Activated naive CD8-positive, alpha-beta T cell treated with anti-CD3 and anti-CD28 coated beads for 36 hours (primary cell): ENCODE results near the gene ESX1. TPM values are rescaled to one million over a fixed set of nuclear protein-coding genes. Genes with fewer than 3 reads are reported as not detected.
A peak's percentile ranks its signal among the peaks of the same experiment; 100 is the strongest.
"Not testable (repeated sequence)": the region's sequence is repeated elsewhere in the genome, so short reads cannot be mapped to it uniquely, and the experiment has no call there.

Source experiments
- DNase-seq: peaks from one replicate; pipeline ENCODE4 v3.0.0; 2021
- H3K27ac Mint-ChIP-seq: one replicate; pipeline ENCODE4 v1.8.0; 2022; ENCODE audit warnings: mild to moderate bottlenecking, moderate library complexity, mixed read lengths
- H3K27me3 Mint-ChIP-seq: one replicate; pipeline ENCODE4 v1.8.0; 2022; ENCODE audit warnings: mild to moderate bottlenecking, mixed read lengths
- H3K36me3 Mint-ChIP-seq: one replicate; pipeline ENCODE4 v1.8.0; 2021; ENCODE audit warnings: mild to moderate bottlenecking, mixed read lengths
- H3K4me1 Mint-ChIP-seq: one replicate; pipeline ENCODE4 v1.8.0; 2021; ENCODE audit warnings: mixed read lengths
- H3K4me3 Mint-ChIP-seq: one replicate; pipeline ENCODE4 v1.8.0; 2022; ENCODE audit warnings: mild to moderate bottlenecking, moderate library complexity, mixed read lengths
- H3K9me3 Mint-ChIP-seq: one replicate; pipeline ENCODE4 v1.8.0; 2022; ENCODE audit warnings: mixed read lengths
- total RNA-seq, 2 experiments: library from RNA; stranded (reverse); gene quantifications; one replicate each; pipeline ENCODE4 v1.2.3, GENCODE V29; 2021

Gene ESX1
- not detected for total RNA-seq

DNA sequence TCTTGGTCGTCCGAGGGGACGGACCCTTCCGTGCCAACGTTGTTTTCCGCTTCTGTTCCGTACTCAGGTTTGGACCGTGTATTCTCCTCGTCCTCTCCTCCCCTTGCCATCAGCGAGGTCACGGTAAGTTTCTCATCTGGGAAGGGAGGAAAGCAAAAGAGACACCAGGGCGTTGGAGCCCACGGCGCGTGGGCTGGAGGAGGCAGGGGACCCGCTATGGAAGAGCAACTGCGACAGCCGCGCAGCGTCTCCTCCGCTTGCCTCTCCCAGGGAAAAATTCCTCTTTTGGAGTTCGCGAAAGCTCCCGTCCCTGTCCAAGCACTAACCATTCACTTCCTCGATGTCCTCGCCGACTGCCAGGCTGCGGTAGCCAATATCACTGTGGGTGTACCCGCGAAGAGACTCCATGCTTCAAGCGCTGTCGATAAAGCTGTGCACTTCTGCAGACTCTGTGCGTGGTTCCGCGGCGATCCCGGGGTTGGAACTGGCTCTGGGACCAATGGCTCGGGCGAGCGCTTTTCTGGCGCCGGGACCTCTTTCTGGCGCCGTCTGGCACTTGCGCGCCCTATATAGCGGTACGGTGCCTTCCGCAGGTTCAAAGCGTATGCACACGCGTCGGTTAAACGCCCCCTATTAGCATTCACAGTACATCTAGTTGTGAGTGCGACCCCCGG, at the start of gene ESX1:
ESX1 (minus strand) TSS at position 492 of the 674 bp plus-strand sequence; CDS start at position 408, 84 bp downstream.
- no peak within 1 kb of the TSS for H3K27ac Mint-ChIP-seq
- no peaks in the 10 kb centered on the region for H3K4me1 Mint-ChIP-seq
- H3K27me3 Mint-ChIP-seq: peaks cover 56% of the 10 kb centered on the region
- no peaks in the 10 kb centered on the region for H3K9me3 Mint-ChIP-seq
- peak within 1 kb of the TSS; percentile 72 for H3K4me3 Mint-ChIP-seq
- DNase-seq: no peak
- no peaks in the 10 kb centered on the region for H3K36me3 Mint-ChIP-seq

DNA sequence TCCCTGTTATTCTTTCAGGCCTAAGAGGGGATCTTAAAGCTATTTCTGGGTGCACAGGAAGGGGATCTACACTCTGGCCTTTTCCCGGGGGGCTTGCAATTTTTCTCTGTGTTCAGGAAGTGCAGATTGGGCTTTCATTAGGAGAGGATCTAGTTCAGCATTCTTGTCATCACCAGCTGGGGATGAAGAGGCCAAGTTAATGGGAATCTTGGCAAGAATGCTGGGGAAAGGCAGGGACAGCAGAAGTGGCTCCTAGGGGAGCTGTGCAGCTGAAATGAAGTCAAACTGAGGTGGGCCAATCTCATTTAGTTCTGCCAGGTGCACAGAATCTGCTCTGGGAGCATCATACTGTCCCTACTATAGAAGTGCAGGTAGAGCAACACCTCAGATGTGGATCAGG, 40.9 kb upstream of the ESX1 start:
- Mint-ChIP-seq H3K36me3 (no peaks in the 10 kb centered on the region), H3K27ac (no peak overlapping the region), H3K9me3 (no peaks in the 10 kb centered on the region), H3K27me3 (no peaks in the 10 kb centered on the region), H3K4me1 (no peaks in the 10 kb centered on the region), H3K4me3 (no peak overlapping the region)
- no peak for DNase-seq

DNA sequence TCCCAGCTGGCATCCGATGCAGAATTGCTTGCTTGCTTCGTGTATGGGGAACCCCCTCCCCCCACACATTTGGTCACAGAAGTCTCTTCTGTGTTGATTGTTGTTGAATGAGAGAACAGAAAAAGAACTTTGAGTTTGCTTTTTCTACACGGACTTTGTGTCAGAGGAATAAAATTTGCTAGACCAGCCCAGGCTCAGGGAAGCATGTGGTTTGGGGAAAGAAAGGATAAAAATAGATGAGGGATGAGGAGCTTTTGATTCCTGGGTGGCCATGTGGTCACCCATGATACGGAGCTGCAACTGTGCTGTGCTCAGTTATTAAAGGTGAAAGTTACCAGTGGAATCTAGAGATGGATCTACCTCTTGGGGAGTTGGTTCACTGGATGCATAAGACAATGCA, 34.2 kb upstream of the ESX1 start:
- no peak overlapping the region for H3K4me3 Mint-ChIP-seq
- no peaks in the 10 kb centered on the region for H3K4me1 Mint-ChIP-seq
- no peak overlapping the region for H3K27ac Mint-ChIP-seq
- DNase-seq: no peak
- no peaks in the 10 kb centered on the region for H3K27me3 Mint-ChIP-seq
- H3K36me3 Mint-ChIP-seq: no peaks in the 10 kb centered on the region
- no peaks in the 10 kb centered on the region for H3K9me3 Mint-ChIP-seq

DNA sequence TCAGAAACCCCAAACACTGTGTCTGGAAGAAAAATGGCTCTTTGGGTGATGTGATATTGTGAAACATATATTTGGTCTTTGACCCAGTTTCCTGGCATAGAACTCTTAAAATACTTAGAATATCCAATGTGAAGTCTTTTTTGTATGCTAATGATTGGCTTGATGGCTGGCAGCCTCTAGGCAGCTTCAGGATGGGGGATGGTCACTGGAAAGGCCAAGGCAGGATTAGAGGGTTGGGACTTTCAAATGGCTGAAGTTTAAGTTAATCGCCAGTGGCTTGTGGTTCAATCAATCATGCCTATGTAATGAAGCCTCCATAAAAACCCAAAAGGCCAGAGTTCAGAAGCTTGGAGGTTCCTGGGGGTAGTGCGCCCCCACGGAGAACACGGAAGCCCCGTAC, 33.5 kb upstream of the ESX1 start:
- no peak for DNase-seq
- Mint-ChIP-seq H3K36me3 (no peaks in the 10 kb centered on the region), H3K9me3 (no peaks in the 10 kb centered on the region), H3K4me1 (no peaks in the 10 kb centered on the region), H3K4me3 (no peak overlapping the region), H3K27ac (no peak overlapping the region), H3K27me3 (no peaks in the 10 kb centered on the region)

DNA sequence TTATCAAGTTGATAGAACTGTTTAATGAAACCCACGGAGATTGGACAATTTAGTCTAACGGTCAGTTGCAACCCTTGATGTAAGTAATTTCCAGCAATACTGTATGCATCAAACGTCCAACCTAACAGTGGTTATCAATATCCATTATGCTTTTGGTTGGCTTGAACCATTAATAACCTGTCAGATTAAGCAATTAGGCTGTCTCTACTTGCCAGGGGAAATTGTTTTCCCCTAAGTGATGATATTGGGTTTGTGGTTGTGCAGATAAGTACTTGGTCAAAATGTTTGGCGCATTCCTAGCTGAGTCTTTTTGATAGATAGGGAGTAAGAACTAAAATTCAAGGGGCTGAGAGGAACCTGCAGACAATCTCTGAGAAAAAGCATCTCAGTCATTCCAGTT, 30.5 kb upstream of the ESX1 start:
- Mint-ChIP-seq H3K36me3 (no peaks in the 10 kb centered on the region), H3K27me3 (peaks cover 11% of the 10 kb centered on the region), H3K9me3 (no peaks in the 10 kb centered on the region), H3K4me3 (no peak overlapping the region), H3K4me1 (no peaks in the 10 kb centered on the region), H3K27ac (no peak overlapping the region)
- no peak for DNase-seq

DNA sequence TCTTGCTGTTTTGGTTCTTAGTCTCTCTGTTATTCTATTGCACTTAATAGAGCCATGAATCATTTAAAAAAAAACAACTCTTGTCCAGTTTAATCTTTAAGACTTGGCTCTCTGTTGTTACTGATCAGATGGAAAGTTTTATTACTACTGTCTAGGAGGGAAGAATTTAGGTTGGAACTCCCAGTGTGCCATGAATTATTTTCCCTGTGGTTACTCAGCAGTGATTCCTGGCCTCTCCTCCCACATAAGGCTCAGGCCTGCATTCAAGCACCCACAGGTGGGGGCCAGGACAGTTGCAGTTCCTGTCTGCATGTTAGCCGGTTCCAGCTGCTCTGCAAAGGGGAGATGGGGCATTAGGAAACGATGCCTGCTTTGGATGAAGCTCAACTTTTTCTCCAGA, 29.8 kb upstream of the ESX1 start:
- DNase-seq: no peak
- no peaks in the 10 kb centered on the region for H3K4me1 Mint-ChIP-seq
- H3K9me3 Mint-ChIP-seq: no peaks in the 10 kb centered on the region
- peaks cover 11% of the 10 kb centered on the region for H3K27me3 Mint-ChIP-seq
- no peaks in the 10 kb centered on the region for H3K36me3 Mint-ChIP-seq
- no peak overlapping the region for H3K4me3 Mint-ChIP-seq
- no peak overlapping the region for H3K27ac Mint-ChIP-seq

DNA sequence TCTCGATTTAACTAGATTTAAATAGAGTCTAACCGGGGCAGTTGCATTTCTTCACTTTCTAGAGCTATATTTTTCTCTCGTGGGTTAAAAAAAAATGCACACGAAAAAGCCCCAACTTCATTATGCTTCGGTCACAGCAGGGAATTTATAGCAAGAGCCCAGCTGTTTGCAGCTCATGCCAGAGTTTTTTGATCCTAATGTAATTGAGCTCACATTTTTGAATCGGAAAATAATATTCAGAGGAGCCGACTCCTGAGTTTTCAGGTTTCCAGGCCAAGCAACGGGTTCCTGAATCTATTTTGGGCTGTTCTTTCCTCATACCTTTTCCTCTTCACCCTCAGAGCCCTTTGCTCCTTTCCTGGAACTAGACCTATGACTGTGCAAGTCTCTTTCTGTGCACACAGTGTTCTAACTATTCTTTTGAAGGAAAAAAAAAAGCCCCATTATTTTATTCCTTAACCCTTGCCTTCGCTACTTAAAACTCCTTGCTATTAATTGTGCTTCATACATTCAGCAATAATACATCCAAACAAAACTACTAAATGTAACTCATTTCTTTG, 27.5 kb upstream of the ESX1 start:
- H3K36me3 Mint-ChIP-seq: no peaks in the 10 kb centered on the region
- DNase-seq: no peak
- H3K4me3 Mint-ChIP-seq: no peak overlapping the region
- H3K27ac Mint-ChIP-seq: no peak overlapping the region
- peaks cover 16% of the 10 kb centered on the region for H3K27me3 Mint-ChIP-seq
- H3K9me3 Mint-ChIP-seq: no peaks in the 10 kb centered on the region
- no peaks in the 10 kb centered on the region for H3K4me1 Mint-ChIP-seq

DNA sequence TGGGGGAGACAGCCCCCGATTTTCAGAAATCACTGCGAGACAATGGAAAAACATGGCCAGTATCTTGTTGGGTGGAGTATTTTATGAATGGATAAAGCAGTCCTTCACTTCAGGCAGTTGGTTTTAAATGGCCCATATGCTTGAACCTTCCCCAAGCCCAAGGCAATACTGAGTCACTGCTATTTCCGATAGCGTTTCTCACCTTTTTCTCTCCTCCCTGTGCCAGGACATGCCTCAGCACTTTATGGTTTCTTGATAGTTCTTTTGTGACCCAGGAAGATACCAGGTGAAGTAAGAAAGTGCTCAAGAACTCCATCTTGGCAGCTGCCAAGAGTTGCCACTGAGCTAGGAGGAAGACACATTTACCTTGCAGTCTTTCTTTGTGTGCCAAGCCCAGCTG, 26.8 kb upstream of the ESX1 start:
- Mint-ChIP-seq H3K4me1 (no peaks in the 10 kb centered on the region), H3K27ac (no peak overlapping the region), H3K9me3 (no peaks in the 10 kb centered on the region), H3K27me3 (peaks cover 19% of the 10 kb centered on the region), H3K4me3 (no peak overlapping the region), H3K36me3 (no peaks in the 10 kb centered on the region)
- no peak for DNase-seq

DNA sequence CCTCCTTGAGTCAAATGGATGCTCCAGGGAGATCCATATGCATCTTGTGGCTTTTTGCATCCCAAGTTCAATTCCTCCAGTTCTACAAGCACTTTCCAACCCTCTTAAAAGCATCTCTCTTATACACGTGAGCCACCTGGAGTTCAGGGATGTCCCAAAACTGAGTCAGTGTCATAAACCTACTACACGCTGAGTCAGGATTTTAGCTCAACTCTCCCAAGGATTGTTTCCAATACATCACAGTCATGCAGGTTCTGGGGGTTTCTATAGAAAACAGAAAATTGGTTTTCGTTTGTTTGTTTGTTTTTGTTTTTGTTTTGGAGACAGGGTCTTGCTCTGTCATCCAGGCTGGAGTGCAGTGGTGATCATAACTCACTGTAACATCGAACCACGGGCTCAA, 25.9 kb upstream of the ESX1 start:
- no peak overlapping the region for H3K4me3 Mint-ChIP-seq
- H3K27me3 Mint-ChIP-seq: peaks cover 23% of the 10 kb centered on the region
- H3K36me3 Mint-ChIP-seq: no peaks in the 10 kb centered on the region
- no peaks in the 10 kb centered on the region for H3K9me3 Mint-ChIP-seq
- no peak for DNase-seq
- H3K4me1 Mint-ChIP-seq: no peaks in the 10 kb centered on the region
- no peak overlapping the region for H3K27ac Mint-ChIP-seq

DNA sequence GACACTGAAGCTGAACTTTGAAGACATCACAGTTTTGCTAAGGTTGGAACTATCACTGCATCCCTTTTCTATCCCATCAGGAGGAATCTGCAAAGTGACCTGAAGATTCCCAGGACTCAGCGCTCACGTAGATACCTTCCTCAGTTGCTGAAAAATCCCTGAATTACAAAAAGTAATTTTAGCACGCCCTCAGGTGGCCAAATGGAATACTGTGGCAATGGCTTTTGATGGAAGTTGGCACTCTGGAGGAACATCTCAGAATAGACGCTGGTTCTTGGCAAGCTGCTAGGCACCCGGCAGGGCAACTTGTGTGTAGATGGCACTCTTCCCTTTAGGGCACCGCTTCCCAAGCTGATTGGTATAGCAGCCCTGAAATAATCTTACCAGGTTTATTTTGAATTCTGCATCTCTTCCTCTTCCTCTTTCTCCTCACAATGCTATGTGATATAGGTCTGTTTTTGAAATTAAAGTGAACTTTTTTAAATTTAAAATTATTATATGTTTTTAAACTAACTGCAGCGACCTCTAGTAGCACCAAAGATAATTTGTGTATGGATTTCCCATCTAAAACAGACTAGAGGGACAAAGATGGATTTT, 16.3 kb upstream of the ESX1 start:
- DNase-seq: peak; percentile 15
- H3K4me3 Mint-ChIP-seq: no peak overlapping the region
- H3K27me3 Mint-ChIP-seq: peaks cover 20% of the 10 kb centered on the region
- H3K9me3 Mint-ChIP-seq: no peaks in the 10 kb centered on the region
- no peaks in the 10 kb centered on the region for H3K4me1 Mint-ChIP-seq
- H3K36me3 Mint-ChIP-seq: no peaks in the 10 kb centered on the region
- no peak overlapping the region for H3K27ac Mint-ChIP-seq

DNA sequence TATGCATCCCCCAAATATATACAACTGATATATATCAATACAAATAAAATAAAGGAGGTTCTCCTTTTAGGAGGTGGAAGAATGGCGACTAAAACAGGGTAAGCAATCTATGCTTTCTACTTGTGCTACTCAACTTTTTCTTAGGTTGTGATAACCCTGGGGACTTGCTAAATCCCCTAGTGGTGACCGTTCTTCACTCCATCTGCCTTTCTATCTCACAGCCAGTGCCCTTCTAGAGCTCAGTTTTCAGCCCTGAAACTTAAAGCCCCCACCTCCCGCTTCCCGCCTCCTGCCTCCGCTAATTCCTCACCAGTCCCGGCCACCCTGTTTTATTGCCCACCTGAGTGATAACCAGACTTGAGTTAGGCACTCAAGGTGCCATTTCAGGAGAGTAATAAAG, 15.5 kb upstream of the ESX1 start:
- Mint-ChIP-seq H3K27me3 (peaks cover 18% of the 10 kb centered on the region), H3K9me3 (no peaks in the 10 kb centered on the region), H3K4me1 (no peaks in the 10 kb centered on the region), H3K27ac (no peak overlapping the region), H3K36me3 (no peaks in the 10 kb centered on the region), H3K4me3 (no peak overlapping the region)
- DNase-seq: no peak

DNA sequence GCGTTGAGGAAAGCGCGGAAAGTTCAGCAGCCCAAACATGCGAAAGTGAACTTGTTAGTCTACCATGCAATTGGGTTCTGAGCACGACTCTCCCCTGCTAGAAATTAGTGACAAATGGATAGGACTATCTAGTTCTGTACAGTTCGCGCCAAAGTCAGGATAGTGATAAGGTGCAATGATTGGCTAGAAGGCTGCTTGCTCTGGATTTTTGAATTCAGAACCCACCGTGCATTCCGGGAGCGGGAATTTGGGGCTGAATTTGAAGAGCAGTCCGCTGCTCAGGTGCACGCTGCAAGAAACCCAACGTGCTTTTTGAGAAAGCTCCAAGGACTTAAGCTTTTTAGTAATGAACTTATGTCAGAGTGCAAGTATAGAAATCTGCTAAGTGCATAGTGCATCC, 732 bp upstream of the ESX1 start:
- DNase-seq: no peak
- H3K4me3 Mint-ChIP-seq: no peak overlapping the region

DNA sequence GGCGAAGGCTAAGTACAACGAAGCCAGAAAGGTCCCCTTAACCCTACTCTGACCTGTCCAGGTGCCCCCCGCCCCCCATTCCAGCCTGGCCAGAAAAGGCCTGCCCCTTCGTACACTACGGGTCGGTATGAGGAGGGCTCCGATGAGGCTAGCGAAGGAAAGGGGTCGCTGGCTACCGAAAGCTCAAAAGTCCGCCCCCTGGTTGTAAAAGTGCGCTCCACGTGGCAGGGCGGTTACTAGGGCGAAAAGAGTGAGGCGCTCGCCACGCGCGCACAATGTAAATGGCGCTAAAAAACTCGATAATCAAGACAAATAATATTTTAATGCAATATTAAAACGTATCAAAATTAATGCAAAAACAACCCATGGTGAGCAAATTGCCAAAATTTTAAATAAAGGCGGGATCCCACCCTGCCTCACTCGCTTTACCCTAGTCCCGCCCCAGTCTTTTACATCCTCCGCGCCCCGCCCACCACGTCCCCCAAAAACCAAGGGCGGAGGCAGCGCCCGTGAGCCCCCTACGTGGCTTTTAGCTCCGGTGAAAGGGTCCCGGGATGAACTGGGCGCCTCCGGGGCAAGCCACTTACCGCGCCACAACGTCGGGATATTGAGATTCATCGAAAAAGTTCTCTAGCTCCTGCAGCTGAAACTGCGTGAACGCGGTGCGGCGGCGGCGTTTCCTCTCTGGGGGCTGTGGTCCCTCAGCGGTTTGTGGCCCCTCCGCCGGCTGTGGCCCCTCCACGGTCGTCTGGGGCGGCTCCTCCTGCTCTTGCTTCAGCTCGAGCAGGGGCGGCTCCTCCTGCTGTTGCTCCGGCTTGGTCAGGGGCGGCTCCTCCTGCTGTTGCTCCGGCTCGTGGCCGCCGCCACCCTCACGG, 929 bp downstream of the ESX1 start:
- Mint-ChIP-seq H3K27me3 (peaks cover 56% of the 10 kb centered on the region), H3K27ac (no peak overlapping the region), H3K4me3 (peak overlapping the region; percentile 72), H3K9me3 (no peaks in the 10 kb centered on the region), H3K4me1 (no peaks in the 10 kb centered on the region), H3K36me3 (no peaks in the 10 kb centered on the region)
- no peak for DNase-seq

More for the DNA sequence above, 732 bp upstream of the ESX1 start:
- Mint-ChIP-seq H3K36me3 (no peaks in the 10 kb centered on the region), H3K4me1 (no peaks in the 10 kb centered on the region), H3K9me3 (no peaks in the 10 kb centered on the region), H3K27me3 (peaks cover 56% of the 10 kb centered on the region), H3K27ac (no peak overlapping the region)

DNA sequence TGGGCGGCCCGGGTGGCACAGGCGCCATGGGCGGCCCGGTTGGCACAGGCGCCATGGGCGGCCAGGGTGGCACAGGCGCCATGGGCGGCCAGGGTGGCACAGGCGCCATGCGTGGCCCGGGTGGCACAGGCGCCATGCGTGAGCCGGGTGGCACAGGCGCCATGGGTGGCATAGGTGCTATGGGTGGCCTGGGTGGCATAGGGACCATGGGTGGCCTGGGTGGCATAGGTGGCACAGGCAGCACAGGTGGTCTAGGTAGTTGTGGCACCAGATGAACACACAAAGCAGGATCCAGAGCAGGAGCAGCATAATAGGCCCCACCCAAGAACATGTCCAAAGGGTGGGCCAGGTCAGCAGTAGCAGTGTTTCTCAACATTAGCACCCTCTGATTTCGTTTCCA, 4.3 kb downstream of the ESX1 start:
- Mint-ChIP-seq H3K4me1 (no peaks in the 10 kb centered on the region), H3K4me3 (no peak overlapping the region), H3K36me3 (no peaks in the 10 kb centered on the region), H3K27me3 (peaks cover 38% of the 10 kb centered on the region), H3K9me3 (no peaks in the 10 kb centered on the region), H3K27ac (no peak overlapping the region)
- no peak for DNase-seq

DNA sequence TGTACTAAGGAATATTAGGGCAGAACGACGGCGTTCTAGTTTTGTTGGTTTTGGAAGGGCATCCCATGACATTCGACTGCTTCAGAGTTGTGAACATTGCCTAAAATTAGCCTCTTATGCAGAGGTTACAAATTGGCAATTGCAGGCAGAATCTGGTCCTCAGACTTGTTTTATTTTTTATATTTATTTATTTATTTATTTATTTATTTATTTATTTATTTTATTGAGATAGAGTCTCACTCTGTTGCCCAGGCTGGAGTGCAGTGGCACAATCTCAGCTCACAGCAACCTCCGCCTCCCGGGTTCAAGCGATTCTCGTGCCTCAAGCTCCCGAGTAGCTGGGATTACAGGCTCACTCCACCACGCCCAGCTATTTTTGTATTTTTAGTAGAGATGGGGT, 24.7 kb downstream of the ESX1 start:
- H3K27ac Mint-ChIP-seq: not testable (repeated sequence)

More for the DNA sequence above, 24.7 kb downstream of the ESX1 start:
- H3K9me3 Mint-ChIP-seq, H3K4me3 Mint-ChIP-seq, H3K4me1 Mint-ChIP-seq, H3K36me3 Mint-ChIP-seq, DNase-seq, H3K27me3 Mint-ChIP-seq: not testable (repeated sequence)
